ENCODE data around the gene SLC66A2.

The SLC66A2 gene

GRCh38 chr18:79931475-79931874 lies 20.0 kb downstream of the SLC66A2 start:
- Mint-ChIP-seq H3K4me3 (no peak overlapping the region), H3K36me3 (ENCODE audit: low read depth) (peaks cover 77% of the 10 kb centered on the region), H3K27me3 (ENCODE audit: low read depth) (no peaks in the 10 kb centered on the region), H3K27ac (no peak overlapping the region), H3K4me1 (ENCODE audit: low read depth) (no peaks in the 10 kb centered on the region), H3K9me3 (peaks cover 61% of the 10 kb centered on the region)
- no peak for DNase-seq (ENCODE audit: low spot score)

- no peaks in the 10 kb centered on the region for H3K27me3 Mint-ChIP-seq (ENCODE audit: low read depth)
- no peak for DNase-seq (ENCODE audit: low spot score)
- H3K4me1 Mint-ChIP-seq (ENCODE audit: low read depth): no peaks in the 10 kb centered on the region
- H3K9me3 Mint-ChIP-seq: peaks cover 48% of the 10 kb centered on the region
- no peak overlapping the region for H3K4me3 Mint-ChIP-seq
- H3K27ac Mint-ChIP-seq: no peak overlapping the region
- peaks cover 63% of the 10 kb centered on the region for H3K36me3 Mint-ChIP-seq (ENCODE audit: low read depth)
Measured at GRCh38 chr18:79930020-79930642, 21.3 kb downstream of the SLC66A2 start.

GRCh38 chr18:79928563-79928960 lies 22.9 kb downstream of the SLC66A2 start:
- no peak overlapping the region for H3K4me3 Mint-ChIP-seq
- H3K27me3 Mint-ChIP-seq (ENCODE audit: low read depth): no peaks in the 10 kb centered on the region
- no peak for DNase-seq (ENCODE audit: low spot score)
- H3K4me1 Mint-ChIP-seq (ENCODE audit: low read depth): no peaks in the 10 kb centered on the region
- peaks cover 44% of the 10 kb centered on the region for H3K9me3 Mint-ChIP-seq
- H3K36me3 Mint-ChIP-seq (ENCODE audit: low read depth): peaks cover 56% of the 10 kb centered on the region
- H3K27ac Mint-ChIP-seq: no peak overlapping the region

- no peak overlapping the region for H3K27ac Mint-ChIP-seq
- no peak overlapping the region for H3K4me3 Mint-ChIP-seq
- H3K36me3 Mint-ChIP-seq (ENCODE audit: low read depth): peaks cover 53% of the 10 kb centered on the region
- H3K9me3 Mint-ChIP-seq: peaks cover 38% of the 10 kb centered on the region
- H3K4me1 Mint-ChIP-seq (ENCODE audit: low read depth): no peaks in the 10 kb centered on the region
- DNase-seq (ENCODE audit: low spot score): no peak
- H3K27me3 Mint-ChIP-seq (ENCODE audit: low read depth): no peaks in the 10 kb centered on the region
Measured at GRCh38 chr18:79927607-79928562, 23.6 kb downstream of the SLC66A2 start.

- peaks cover 45% of the 10 kb centered on the region for H3K36me3 Mint-ChIP-seq (ENCODE audit: low read depth)
- H3K4me1 Mint-ChIP-seq (ENCODE audit: low read depth): no peaks in the 10 kb centered on the region
- no peak overlapping the region for H3K4me3 Mint-ChIP-seq
- peaks cover 28% of the 10 kb centered on the region for H3K9me3 Mint-ChIP-seq
- H3K27me3 Mint-ChIP-seq (ENCODE audit: low read depth): no peaks in the 10 kb centered on the region
- DNase-seq (ENCODE audit: low spot score): no peak
- no peak overlapping the region for H3K27ac Mint-ChIP-seq
Measured at GRCh38 chr18:79926715-79927606, 24.5 kb downstream of the SLC66A2 start.

- Mint-ChIP-seq H3K4me1 (ENCODE audit: low read depth) (no peaks in the 10 kb centered on the region), H3K27me3 (ENCODE audit: low read depth) (no peaks in the 10 kb centered on the region), H3K4me3 (no peak overlapping the region), H3K36me3 (ENCODE audit: low read depth) (peaks cover 47% of the 10 kb centered on the region), H3K9me3 (peaks cover 24% of the 10 kb centered on the region), H3K27ac (no peak overlapping the region)
- DNase-seq (ENCODE audit: low spot score): no peak
Measured at GRCh38 chr18:79926306-79926705, 25.1 kb downstream of the SLC66A2 start.

- peaks cover 40% of the 10 kb centered on the region for H3K36me3 Mint-ChIP-seq (ENCODE audit: low read depth)
- no peaks in the 10 kb centered on the region for H3K27me3 Mint-ChIP-seq (ENCODE audit: low read depth)
- H3K27ac Mint-ChIP-seq: no peak overlapping the region
- no peak for DNase-seq (ENCODE audit: low spot score)
- H3K4me3 Mint-ChIP-seq: no peak overlapping the region
- no peaks in the 10 kb centered on the region for H3K4me1 Mint-ChIP-seq (ENCODE audit: low read depth)
- peaks cover 16% of the 10 kb centered on the region for H3K9me3 Mint-ChIP-seq
Measured at GRCh38 chr18:79924814-79925731, 26.4 kb downstream of the SLC66A2 start.

GRCh38 chr18:79923896-79924585 lies 27.4 kb downstream of the SLC66A2 start:
- no peak for DNase-seq (ENCODE audit: low spot score)
- H3K27me3 Mint-ChIP-seq (ENCODE audit: low read depth): no peaks in the 10 kb centered on the region
- H3K27ac Mint-ChIP-seq: no peak overlapping the region
- peaks cover 32% of the 10 kb centered on the region for H3K36me3 Mint-ChIP-seq (ENCODE audit: low read depth)
- no peaks in the 10 kb centered on the region for H3K4me1 Mint-ChIP-seq (ENCODE audit: low read depth)
- no peak overlapping the region for H3K4me3 Mint-ChIP-seq
- peaks cover 5% of the 10 kb centered on the region for H3K9me3 Mint-ChIP-seq

GRCh38 chr18:79922971-79923411 lies 28.5 kb downstream of the SLC66A2 start:
- no peaks in the 10 kb centered on the region for H3K9me3 Mint-ChIP-seq
- H3K27me3 Mint-ChIP-seq (ENCODE audit: low read depth): no peaks in the 10 kb centered on the region
- H3K27ac Mint-ChIP-seq: no peak overlapping the region
- H3K36me3 Mint-ChIP-seq (ENCODE audit: low read depth): peaks cover 26% of the 10 kb centered on the region
- H3K4me1 Mint-ChIP-seq (ENCODE audit: low read depth): no peaks in the 10 kb centered on the region
- H3K4me3 Mint-ChIP-seq: no peak overlapping the region
- no peak for DNase-seq (ENCODE audit: low spot score)

GRCh38 chr18:79921984-79922965 lies 29.2 kb downstream of the SLC66A2 start:
- peaks cover 28% of the 10 kb centered on the region for H3K36me3 Mint-ChIP-seq (ENCODE audit: low read depth)
- no peaks in the 10 kb centered on the region for H3K27me3 Mint-ChIP-seq (ENCODE audit: low read depth)
- H3K4me3 Mint-ChIP-seq: no peak overlapping the region
- DNase-seq (ENCODE audit: low spot score): no peak
- peak overlapping the region; percentile 26 for H3K27ac Mint-ChIP-seq
- no peaks in the 10 kb centered on the region for H3K9me3 Mint-ChIP-seq
- H3K4me1 Mint-ChIP-seq (ENCODE audit: low read depth): no peaks in the 10 kb centered on the region

GRCh38 chr18:79919089-79919488 lies 32.4 kb downstream of the SLC66A2 start:
- no peak overlapping the region for H3K4me3 Mint-ChIP-seq
- DNase-seq (ENCODE audit: low spot score): no peak

GRCh38 chr18:79918615-79919011 lies 32.8 kb downstream of the SLC66A2 start:
- H3K4me3 Mint-ChIP-seq: no peak overlapping the region
- no peaks in the 10 kb centered on the region for H3K27me3 Mint-ChIP-seq (ENCODE audit: low read depth)
- peaks cover 47% of the 10 kb centered on the region for H3K36me3 Mint-ChIP-seq (ENCODE audit: low read depth)
- no peak for DNase-seq (ENCODE audit: low spot score)
- H3K27ac Mint-ChIP-seq: no peak overlapping the region
- peaks cover 5% of the 10 kb centered on the region for H3K4me1 Mint-ChIP-seq (ENCODE audit: low read depth)
- H3K9me3 Mint-ChIP-seq: no peaks in the 10 kb centered on the region

More at GRCh38 chr18:79919089-79919488, 32.4 kb downstream of the SLC66A2 start:
- Mint-ChIP-seq H3K27me3 (ENCODE audit: low read depth) (no peaks in the 10 kb centered on the region), H3K27ac (no peak overlapping the region), H3K9me3 (no peaks in the 10 kb centered on the region), H3K36me3 (ENCODE audit: low read depth) (peaks cover 50% of the 10 kb centered on the region), H3K4me1 (ENCODE audit: low read depth) (peaks cover 3% of the 10 kb centered on the region)

Measured in T-helper 2 cell treated with Interferon-gamma antibody and Interleukin-4, amounts not matched to agents 5 μg/mL and 100 μg/mL, for 36 hours (primary cell).